ENCODE results near the gene NIT1.

DNA sequence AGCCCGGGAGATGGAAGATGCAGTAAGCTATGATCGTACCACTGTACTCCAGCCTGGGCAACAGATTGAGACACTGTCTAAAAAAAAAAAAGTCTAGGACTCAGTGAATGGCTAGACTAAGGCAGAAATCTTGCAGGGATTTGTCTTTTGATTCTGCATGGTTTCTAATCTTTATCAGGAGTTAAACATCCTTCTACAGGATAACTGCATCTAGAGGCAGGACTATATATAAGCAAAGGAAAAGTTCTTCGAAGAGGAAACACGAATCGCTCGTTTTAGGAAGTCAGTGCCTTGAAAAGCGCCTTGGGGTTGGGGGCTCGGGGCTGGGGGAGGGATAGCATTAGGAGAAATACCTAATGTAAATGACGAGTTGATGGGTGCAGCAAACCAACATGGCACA is 35.3 kb downstream of the NIT1 start:
- TF ChIP-seq, protein P1, sequence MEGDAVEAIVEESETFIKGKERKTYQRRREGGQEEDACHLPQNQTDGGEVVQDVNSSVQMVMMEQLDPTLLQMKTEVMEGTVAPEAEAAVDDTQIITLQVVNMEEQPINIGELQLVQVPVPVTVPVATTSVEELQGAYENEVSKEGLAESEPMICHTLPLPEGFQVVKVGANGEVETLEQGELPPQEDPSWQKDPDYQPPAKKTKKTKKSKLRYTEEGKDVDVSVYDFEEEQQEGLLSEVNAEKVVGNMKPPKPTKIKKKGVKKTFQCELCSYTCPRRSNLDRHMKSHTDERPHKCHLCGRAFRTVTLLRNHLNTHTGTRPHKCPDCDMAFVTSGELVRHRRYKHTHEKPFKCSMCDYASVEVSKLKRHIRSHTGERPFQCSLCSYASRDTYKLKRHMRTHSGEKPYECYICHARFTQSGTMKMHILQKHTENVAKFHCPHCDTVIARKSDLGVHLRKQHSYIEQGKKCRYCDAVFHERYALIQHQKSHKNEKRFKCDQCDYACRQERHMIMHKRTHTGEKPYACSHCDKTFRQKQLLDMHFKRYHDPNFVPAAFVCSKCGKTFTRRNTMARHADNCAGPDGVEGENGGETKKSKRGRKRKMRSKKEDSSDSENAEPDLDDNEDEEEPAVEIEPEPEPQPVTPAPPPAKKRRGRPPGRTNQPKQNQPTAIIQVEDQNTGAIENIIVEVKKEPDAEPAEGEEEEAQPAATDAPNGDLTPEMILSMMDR (IDR thresholded peaks at IDR 0.05) = no peak
- TF ChIP-seq POLR2A (IDR thresholded peaks at IDR 0.05) = no peak
